Measurements from ENCODE around the gene TCP1.
A peak's percentile ranks its signal among the peaks of the same experiment; 100 is the strongest.
"Not testable (repeated sequence)": the region's sequence is repeated elsewhere in the genome, so short reads cannot be mapped to it uniquely, and the experiment has no call there.

The TCP1 gene

DNA sequence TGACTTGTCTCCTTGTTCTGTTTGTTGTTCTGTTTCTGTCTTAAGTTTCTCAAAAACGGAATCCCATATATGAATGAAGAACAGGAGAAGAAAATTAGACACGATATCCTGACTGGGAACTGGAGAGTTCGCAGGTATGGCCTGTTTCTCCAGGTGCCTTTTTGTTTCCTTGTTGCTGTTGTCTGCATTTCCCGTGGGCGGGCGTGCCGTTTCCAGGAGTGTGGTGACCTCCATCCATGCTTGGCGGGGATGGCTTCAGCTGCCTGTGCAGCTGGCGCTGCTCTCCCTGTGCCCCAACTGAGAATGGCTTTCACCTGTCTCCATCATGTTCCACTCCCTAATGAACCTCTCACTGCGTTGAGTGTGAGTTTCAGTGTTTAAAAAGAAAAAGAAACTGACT is 15.1 kb upstream of the TCP1 start:
- no peak for DNase-seq (ENCODE audit: extremely low read depth, low read depth)
- TF ChIP-seq, protein P1, sequence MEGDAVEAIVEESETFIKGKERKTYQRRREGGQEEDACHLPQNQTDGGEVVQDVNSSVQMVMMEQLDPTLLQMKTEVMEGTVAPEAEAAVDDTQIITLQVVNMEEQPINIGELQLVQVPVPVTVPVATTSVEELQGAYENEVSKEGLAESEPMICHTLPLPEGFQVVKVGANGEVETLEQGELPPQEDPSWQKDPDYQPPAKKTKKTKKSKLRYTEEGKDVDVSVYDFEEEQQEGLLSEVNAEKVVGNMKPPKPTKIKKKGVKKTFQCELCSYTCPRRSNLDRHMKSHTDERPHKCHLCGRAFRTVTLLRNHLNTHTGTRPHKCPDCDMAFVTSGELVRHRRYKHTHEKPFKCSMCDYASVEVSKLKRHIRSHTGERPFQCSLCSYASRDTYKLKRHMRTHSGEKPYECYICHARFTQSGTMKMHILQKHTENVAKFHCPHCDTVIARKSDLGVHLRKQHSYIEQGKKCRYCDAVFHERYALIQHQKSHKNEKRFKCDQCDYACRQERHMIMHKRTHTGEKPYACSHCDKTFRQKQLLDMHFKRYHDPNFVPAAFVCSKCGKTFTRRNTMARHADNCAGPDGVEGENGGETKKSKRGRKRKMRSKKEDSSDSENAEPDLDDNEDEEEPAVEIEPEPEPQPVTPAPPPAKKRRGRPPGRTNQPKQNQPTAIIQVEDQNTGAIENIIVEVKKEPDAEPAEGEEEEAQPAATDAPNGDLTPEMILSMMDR (IDR thresholded peaks at IDR 0.05; ENCODE audit: low read depth, low read length) = no peak

DNA sequence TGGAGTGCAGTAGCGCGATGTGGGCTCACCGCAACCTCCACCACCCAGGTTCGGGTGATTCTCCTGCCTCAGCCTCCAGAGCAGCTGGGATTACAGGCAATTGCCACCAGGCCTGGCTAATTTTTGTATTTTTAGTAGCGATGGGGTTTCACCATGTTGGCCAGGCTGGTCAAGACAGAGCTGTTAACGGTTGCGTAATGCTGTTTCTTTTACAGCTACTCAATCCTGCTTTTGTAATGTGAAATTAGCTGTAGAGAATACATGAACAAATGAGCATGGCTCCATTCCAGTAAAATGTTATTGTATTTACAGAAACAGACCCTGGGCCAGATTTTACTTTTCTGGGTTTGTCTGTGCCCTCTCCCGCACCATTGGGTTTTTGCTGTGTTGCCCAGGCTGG is 12.5 kb upstream of the TCP1 start:
- DNase-seq (ENCODE audit: extremely low read depth, low read depth) = no peak
- TF ChIP-seq, protein P1 (IDR thresholded peaks at IDR 0.05; ENCODE audit: low read depth, low read length) = no peak

DNA sequence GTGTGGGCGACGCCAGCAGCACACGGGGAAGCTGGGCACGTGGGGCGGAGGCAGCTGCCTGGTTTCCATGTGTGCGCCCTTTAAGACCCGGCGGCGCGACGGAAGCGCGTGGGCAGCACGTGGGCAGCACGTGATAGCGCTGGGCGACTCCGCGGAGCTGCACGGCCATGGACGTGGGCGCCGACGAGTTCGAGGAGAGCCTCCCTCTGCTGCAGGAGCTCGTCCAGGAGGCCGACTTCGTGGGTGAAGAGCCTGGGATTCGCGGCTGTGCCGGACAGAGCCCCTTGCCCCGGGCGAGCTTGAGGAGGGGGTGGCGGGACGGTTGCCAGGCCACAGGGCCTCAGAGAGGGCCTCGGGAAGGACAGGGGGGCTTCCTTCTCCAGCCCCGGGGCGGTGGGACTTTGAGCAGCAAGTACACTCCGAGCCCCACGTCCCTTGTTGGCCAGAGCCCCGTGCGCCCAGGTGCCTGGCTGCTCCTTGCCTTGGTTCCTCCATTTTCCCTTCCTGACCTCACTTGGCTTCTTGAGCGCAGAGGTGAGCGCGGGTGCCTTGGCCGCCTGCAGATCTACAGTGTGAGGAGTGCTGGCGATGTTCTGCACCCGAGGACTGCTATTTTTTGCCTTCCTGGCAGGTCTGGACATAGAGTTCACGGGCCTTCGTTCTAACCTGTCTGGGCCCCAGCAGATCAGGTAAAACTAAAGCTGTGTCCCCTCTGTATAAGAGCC is 10.9 kb upstream of the TCP1 start, which contains the start of gene PNLDC1:
TSS of gene PNLDC1 (plus strand) at position 136 of the 725 bp plus-strand sequence. CDS start at position 168, 32 bp downstream.
- TF ChIP-seq, protein P1 (IDR thresholded peaks at IDR 0.05; ENCODE audit: low read depth, low read length) = no peak
- no peak for DNase-seq (ENCODE audit: extremely low read depth, low read depth)

DNA sequence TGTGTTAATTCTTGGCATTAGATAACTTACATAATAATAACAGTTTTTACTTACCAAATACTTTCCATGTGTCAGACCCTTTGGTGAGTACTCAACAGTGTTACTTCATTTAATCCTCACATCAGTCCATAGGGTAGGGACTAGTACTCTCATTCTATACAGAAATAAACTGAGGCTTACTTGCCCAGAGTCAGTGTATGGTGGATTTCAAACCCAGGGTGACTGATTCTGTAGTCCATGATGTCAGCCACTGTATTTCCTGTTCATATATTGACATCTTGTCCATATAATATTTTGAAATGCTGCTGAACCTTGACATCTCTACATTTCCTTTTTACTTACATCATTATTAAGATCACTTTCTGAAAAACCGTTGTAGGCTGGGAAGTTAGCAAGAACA is 8.2 kb upstream of the TCP1 start:
- TF ChIP-seq, protein P1 (IDR thresholded peaks at IDR 0.05; ENCODE audit: low read depth, low read length) = no peak
- no peak for DNase-seq (ENCODE audit: extremely low read depth, low read depth)

DNA sequence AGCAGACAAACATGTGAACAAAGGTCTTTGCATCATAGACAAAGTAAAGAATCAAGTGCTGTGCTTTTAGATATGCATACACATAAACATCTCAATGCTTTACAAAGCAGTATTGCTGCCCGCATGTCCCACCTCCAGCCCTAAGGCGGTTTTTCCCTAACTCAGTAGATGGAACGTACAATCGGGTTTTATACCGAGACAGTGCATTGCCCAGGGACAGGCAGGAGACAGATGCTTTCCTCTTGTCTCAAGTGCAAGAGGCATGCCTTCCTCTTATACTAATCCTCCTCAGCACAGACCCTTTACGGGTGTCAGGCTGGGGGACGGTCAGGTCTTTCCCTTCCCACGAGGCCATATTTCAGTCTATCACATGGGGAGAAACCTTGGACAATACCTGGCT is 5.6 kb upstream of the TCP1 start:
- DNase-seq (ENCODE audit: extremely low read depth, low read depth) = not testable (repeated sequence)

DNA sequence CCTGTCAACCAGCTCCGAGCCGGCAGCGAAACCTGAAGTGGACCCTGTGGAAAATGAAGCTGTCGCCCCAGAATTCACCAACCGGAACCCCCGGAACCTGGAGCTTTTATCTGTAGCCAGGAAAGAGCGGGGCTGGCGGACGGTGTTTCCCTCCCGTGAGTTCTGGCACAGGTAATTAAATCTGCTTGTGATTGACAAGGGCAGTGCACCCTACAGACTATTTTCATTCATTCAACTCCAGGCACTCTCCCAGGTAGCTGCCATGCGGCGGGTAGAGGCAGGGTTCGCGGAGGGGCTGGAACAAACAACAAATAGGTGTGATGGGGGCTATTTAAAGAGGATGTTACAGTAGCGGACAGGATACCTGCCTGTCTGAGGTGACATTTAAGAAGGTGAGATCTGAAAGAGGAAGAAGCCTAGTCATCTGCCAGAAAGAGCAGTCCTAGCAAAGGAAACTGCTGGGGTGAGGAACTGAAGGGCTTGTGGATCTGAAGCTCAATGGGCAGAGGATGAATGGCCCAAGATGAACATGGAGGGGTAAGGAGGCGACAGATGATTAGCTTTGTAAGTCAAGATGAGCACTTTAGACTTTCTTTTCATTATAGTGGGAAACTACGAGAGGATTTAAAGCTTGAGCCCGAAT is 1.7 kb upstream of the TCP1 start:
- TF ChIP-seq, protein P1 (IDR thresholded peaks at IDR 0.05; ENCODE audit: low read depth, low read length) = no peak
- DNase-seq (ENCODE audit: extremely low read depth, low read depth) = no peak

DNA sequence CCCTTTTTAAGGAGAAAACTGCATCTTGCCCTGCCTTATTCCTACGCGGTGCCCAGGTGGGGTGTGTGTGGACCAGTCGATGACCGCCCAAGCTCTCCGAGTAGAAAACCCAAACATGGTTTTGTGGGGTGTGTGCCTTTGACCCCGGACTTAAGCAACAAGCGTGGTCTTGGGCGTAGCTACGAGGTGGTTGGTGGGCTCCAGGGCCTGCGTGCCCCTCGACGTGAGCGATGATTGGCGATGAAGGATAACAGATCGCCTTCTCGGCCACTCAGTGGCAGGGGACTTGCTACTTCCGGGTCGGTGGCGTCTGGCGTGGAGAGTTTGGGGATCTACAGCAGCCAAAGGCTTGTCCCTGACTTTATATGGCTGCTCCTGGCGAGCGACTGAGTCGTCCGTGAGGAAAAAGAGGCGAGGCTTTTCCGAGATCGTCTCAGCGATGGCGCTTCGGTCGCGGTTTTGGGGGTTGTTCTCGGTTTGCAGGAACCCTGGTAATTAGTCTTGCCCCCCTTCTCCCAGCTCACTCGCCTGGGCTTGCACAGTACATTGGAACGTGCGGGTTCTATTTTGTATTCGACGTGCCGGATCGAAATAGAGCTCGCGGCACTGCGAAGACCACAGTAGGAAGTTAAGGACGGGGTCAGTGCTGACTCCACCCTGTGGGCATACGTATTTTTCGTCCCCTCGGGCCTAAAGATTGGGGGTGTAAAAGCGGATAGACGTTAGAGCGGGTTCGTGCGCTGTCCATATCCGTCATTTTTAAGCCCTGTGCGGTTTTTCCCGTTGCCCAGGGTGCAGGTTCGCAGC is 950 bp upstream of the TCP1 start, which contains the start of gene MRPL18:
TSS of gene MRPL18 (plus strand) at position 319 of the 807 bp plus-strand sequence. CDS start at position 440, 121 bp downstream.
- TF ChIP-seq, protein P1 (IDR thresholded peaks at IDR 0.05; ENCODE audit: low read depth, low read length) = no peak
- peak; percentile 96 for DNase-seq (ENCODE audit: extremely low read depth, low read depth)
